Mononuclear cell (primary cell): ENCODE results near the gene KCNQ2. TPM values are rescaled to one million over a fixed set of nuclear protein-coding genes. Genes with fewer than 3 reads are reported as not detected.

ENCODE experiments used
- H3K27me3 ChIP-seq: 2 replicates; pipeline ENCODE4 v1.6.0; 2011; ENCODE audit warnings: low read length, control low read depth; ENCODE audit not compliant: insufficient read depth
- H3K4me1 ChIP-seq: 2 replicates; pipeline ENCODE4 v1.5.1; 2011; ENCODE audit warnings: mild to moderate bottlenecking, low read length, control low read depth; ENCODE audit not compliant: insufficient read depth
- H3K4me3 ChIP-seq: 2 replicates; pipeline ENCODE4 v1.5.1; 2011; ENCODE audit warnings: mild to moderate bottlenecking, low read length, moderate library complexity
- H3K9me3 ChIP-seq: 2 replicates; pipeline ENCODE4 v1.5.1; 2011; ENCODE audit warnings: low read depth, mild to moderate bottlenecking, control low read depth, low read length
- total RNA-seq: library from RNA; depleted of rRNA; stranded (reverse); fragments of >200 nt; gene quantifications from one replicate; pipeline ENCODE4 v1.2.3, GENCODE V29; 2012

KCNQ2 gene
- total RNA-seq, 1 donor, result under 0.01 TPM

GRCh38 chr20:63357921-63358905 is 114.2 kb downstream of the KCNQ2 start:
- Histone ChIP-seq H3K4me3 (no peak overlapping the region), H3K4me1 (no peaks in the 10 kb centered on the region), H3K27me3 (peaks cover 2% of the 10 kb centered on the region), H3K9me3 (no peaks in the 10 kb centered on the region)

GRCh38 chr20:63356931-63357879 is 115.2 kb downstream of the KCNQ2 start:
- Histone ChIP-seq H3K4me1 (no peaks in the 10 kb centered on the region), H3K27me3 (peaks cover 2% of the 10 kb centered on the region), H3K4me3 (no peak overlapping the region), H3K9me3 (no peaks in the 10 kb centered on the region)

- no peak overlapping the region for H3K4me3 ChIP-seq
- H3K9me3 ChIP-seq, result no peaks in the 10 kb centered on the region
- no peaks in the 10 kb centered on the region for H3K27me3 ChIP-seq
- H3K4me1 ChIP-seq, result no peaks in the 10 kb centered on the region
Measured at GRCh38 chr20:63356511-63356910, 115.9 kb downstream of the KCNQ2 start.

GRCh38 chr20:63355781-63356295 is 116.6 kb downstream of the KCNQ2 start:
- Histone ChIP-seq H3K27me3 (no peaks in the 10 kb centered on the region), H3K4me3 (no peak overlapping the region), H3K9me3 (no peaks in the 10 kb centered on the region), H3K4me1 (no peaks in the 10 kb centered on the region)

GRCh38 chr20:63354636-63355350 is 117.7 kb downstream of the KCNQ2 start:
- no peak overlapping the region for H3K4me3 ChIP-seq
- no peaks in the 10 kb centered on the region for H3K4me1 ChIP-seq
- H3K27me3 ChIP-seq, result no peaks in the 10 kb centered on the region
- no peaks in the 10 kb centered on the region for H3K9me3 ChIP-seq

GRCh38 chr20:63352811-63353221 is 119.6 kb downstream of the KCNQ2 start:
- Histone ChIP-seq H3K9me3 (no peaks in the 10 kb centered on the region), H3K4me1 (no peaks in the 10 kb centered on the region), H3K27me3 (no peaks in the 10 kb centered on the region), H3K4me3 (no peak overlapping the region)

- Histone ChIP-seq H3K4me3 (no peak overlapping the region), H3K4me1 (no peaks in the 10 kb centered on the region), H3K9me3 (no peaks in the 10 kb centered on the region), H3K27me3 (no peaks in the 10 kb centered on the region)
Measured at GRCh38 chr20:63351811-63352591, 120.5 kb downstream of the KCNQ2 start.

GRCh38 chr20:63351326-63351700 is 121.1 kb downstream of the KCNQ2 start:
- no peak overlapping the region for H3K4me3 ChIP-seq
- H3K4me1 ChIP-seq, result no peaks in the 10 kb centered on the region
- H3K27me3 ChIP-seq, result no peaks in the 10 kb centered on the region
- H3K9me3 ChIP-seq, result no peaks in the 10 kb centered on the region

- H3K4me3 ChIP-seq, result no peak overlapping the region
- H3K27me3 ChIP-seq, result no peaks in the 10 kb centered on the region
- no peaks in the 10 kb centered on the region for H3K4me1 ChIP-seq
- no peaks in the 10 kb centered on the region for H3K9me3 ChIP-seq
Measured at GRCh38 chr20:63350597-63351325, 121.7 kb downstream of the KCNQ2 start.

Other genes starting within 250 kb of the KCNQ2 start
- 0.21 TPM for gene BIRC7, start 236.8 kb downstream of the KCNQ2 start, total RNA-seq
- gene NKAIN4, start 218.2 kb downstream of the KCNQ2 start, total RNA-seq, result not detected
- gene ARFGAP1, start 199.8 kb downstream of the KCNQ2 start, total RNA-seq, result 36.4 TPM
- not detected for gene COL20A1, start 179.5 kb downstream of the KCNQ2 start, total RNA-seq
- gene CHRNA4, start 111.3 kb downstream of the KCNQ2 start, total RNA-seq, result not detected
- gene EEF1A2, start 26.4 kb upstream of the KCNQ2 start, total RNA-seq, result 0.73 TPM
- gene PPDPF, start 48.1 kb upstream of the KCNQ2 start, total RNA-seq, result 57.6 TPM
- 0.52 TPM for gene PTK6, start 64.7 kb upstream of the KCNQ2 start, total RNA-seq
- gene SRMS, start 75.1 kb upstream of the KCNQ2 start, total RNA-seq, result not detected
- gene FNDC11, start 81.5 kb upstream of the KCNQ2 start, total RNA-seq, result 0.84 TPM
- 49.0 TPM for gene HELZ2, start 101.6 kb upstream of the KCNQ2 start, total RNA-seq
- 27.1 TPM for gene GMEB2, start 154.4 kb upstream of the KCNQ2 start, total RNA-seq
- gene STMN3, start 180.8 kb upstream of the KCNQ2 start, total RNA-seq, result 14.5 TPM
- 5.7 TPM for gene RTEL1, start 185.7 kb upstream of the KCNQ2 start, total RNA-seq
- gene TNFRSF6B, start 224.0 kb upstream of the KCNQ2 start, total RNA-seq, result not detected
- 13.5 TPM for gene ARFRP1, start 235.3 kb upstream of the KCNQ2 start, total RNA-seq
- gene ZGPAT, start 235.4 kb upstream of the KCNQ2 start, total RNA-seq, result 14.0 TPM